GM21528 (cell line): ENCODE results near the gene DLGAP1.
"Not testable (repeated sequence)": the region's sequence is repeated elsewhere in the genome, so short reads cannot be mapped to it uniquely, and the experiment has no call there.

Source experiments
- ATAC-seq: cut with Tn5 transposase; IDR thresholded peaks from one replicate; pipeline ENCODE4 v1.9.1; 2021; ENCODE audit warnings: mild to moderate bottlenecking, moderate library complexity; ENCODE audit not compliant: unreplicated experiment, low FRiP score

Gene DLGAP1

GRCh38 chr18:3713708-3714107, 741.4 kb downstream of the DLGAP1 start:
- no peak for ATAC-seq

GRCh38 chr18:3713166-3713565, 741.9 kb downstream of the DLGAP1 start:
- ATAC-seq: no peak

GRCh38 chr18:3712491-3712890, 742.6 kb downstream of the DLGAP1 start:
- ATAC-seq: no peak

GRCh38 chr18:3710712-3711301, 744.3 kb downstream of the DLGAP1 start:
- ATAC-seq: no peak

GRCh38 chr18:3709205-3709604, 745.9 kb downstream of the DLGAP1 start:
- no peak for ATAC-seq

- ATAC-seq: no peak
Measured at GRCh38 chr18:3706279-3707097, 748.6 kb downstream of the DLGAP1 start.

GRCh38 chr18:3704556-3705344, 750.4 kb downstream of the DLGAP1 start:
- ATAC-seq: no peak

- ATAC-seq: no peak
Measured at GRCh38 chr18:3703732-3704176, 751.4 kb downstream of the DLGAP1 start.

- not testable (repeated sequence) for ATAC-seq
Measured at GRCh38 chr18:3699707-3700567, 755.2 kb downstream of the DLGAP1 start.

DNA sequence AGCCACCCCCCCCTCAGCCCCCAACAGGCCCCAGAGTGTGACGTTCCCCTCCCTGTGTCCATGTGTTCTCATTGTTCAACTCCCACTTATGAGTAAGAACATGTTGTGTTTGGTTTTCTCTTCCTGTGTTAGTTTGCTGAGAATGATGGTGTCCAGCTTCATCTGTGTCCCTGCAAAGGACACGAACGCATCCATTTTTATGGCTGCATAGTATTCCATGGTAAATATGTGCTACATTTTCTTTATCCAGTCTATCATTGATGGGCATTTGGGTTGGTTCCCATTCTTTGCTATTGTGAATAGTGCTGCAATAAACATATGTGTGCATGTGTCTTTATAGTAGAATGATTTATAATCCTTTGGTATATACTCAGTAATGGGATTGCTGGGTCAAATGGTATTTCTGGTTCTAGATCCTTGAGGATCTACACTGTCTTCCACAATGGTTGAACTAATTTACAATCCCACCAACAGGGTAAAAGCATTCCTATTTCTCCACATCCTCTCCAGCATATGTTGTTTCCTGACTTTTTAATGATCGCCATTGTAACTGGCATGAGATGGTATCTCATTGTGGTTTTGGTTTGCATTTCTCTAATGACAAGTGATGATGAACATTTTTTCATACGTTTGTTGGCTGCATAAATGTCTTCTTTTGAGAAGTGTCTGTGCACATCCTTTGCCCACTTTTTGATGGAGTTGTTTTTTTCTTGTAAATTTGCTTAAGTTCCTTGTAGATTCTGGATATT, 760.9 kb downstream of the DLGAP1 start:
- ATAC-seq: not testable (repeated sequence)

DNA sequence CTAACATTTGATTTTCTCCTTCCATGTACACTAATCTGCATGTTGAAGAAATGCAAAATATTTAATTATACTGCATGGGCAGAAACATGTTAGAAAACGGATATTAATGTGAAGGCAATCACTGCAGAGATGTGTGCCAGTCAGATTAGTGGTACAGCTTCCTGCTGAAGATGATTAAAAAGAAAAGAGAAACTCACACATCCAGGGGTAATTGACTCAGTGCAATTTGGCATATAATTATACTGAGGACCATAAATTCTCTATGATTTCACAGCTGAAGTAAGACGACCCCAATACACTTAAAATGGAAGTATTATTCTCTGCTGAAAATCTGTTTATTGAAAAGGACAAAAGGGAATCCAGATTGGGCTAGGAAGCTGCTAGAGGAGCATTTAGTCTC, 761.7 kb downstream of the DLGAP1 start:
- no peak for ATAC-seq

- ATAC-seq: no peak
Measured at GRCh38 chr18:3692691-3693090, 762.4 kb downstream of the DLGAP1 start.

DNA sequence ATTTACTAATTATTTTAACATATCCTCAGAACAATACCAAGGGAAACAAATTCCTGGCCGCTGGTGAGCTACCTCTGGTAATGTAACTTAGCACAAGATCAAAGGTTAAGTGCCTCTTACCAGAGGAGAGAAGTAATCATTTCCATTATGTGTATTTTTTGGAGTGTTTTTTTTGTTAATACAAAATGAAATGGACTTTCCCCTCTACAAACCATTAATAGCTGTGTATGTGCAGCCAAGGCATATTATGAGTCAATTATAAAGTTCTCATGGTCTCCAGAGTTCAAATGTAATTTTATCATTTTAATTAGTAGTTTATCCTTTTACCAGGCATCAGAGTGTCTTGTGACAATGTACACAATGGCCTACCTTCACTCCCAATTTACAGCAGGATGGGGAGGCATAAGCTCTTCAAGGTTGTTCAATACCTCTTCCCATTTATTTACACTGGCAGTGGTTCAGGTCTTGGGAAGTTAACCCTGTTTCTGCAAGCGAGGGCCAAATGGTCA, 762.9 kb downstream of the DLGAP1 start:
- ATAC-seq: no peak

DNA sequence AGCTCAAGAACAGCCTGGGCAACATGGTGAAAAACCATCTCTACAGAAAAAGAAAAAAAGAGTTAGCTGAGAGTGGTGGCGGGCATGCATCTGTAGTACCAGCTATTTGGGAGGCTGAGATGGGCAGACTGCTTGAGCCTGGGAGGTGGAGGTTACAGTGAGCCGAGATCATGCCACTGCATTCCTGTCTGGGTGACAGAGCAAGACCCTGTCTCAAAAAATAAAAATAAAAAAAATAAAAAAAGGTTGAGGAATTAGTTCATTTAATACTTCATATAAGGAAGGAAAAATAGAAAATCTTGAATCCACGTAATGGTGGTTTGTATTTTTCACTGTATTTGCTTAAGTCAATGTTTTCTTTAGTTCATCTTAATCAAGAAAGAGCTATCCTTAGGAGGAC, 763.4 kb downstream of the DLGAP1 start:
- ATAC-seq: no peak

DNA sequence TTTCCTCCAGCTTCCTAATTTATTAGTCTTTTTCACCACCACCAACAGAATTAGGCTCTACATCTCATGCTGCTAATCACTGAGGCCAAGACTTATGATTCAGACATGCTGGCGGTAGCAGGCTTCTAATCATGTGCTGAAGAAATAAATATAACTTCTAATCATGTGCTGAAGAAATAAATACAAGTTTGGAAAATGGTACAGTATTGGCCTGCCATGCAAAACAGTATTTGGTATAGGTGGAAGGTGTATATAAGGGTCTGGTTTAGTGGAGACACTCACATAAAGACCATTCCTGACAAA, 764.4 kb downstream of the DLGAP1 start:
- no peak for ATAC-seq

GRCh38 chr18:3689986-3690763, 764.9 kb downstream of the DLGAP1 start:
- ATAC-seq: no peak

DNA sequence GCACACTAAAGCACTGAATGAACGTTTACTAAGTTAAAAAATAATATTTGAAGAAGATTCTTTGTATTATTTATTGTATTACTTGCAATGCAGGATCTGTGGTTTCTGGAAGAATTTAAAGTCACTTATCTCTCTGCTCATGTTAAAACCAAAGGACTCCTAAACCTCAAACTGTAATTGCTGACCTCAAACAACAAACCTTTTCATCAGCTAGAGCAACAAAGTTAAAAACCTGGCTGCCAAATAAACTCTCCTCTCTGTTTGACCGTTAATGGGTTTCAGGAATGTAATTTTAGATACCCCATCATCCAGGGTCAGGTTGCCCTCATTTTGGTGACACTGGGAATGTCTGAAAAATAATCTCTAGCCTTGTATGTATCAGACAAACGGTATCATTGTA, 766.0 kb downstream of the DLGAP1 start:
- no peak for ATAC-seq

GRCh38 chr18:3688690-3689089, 766.4 kb downstream of the DLGAP1 start:
- no peak for ATAC-seq

DNA sequence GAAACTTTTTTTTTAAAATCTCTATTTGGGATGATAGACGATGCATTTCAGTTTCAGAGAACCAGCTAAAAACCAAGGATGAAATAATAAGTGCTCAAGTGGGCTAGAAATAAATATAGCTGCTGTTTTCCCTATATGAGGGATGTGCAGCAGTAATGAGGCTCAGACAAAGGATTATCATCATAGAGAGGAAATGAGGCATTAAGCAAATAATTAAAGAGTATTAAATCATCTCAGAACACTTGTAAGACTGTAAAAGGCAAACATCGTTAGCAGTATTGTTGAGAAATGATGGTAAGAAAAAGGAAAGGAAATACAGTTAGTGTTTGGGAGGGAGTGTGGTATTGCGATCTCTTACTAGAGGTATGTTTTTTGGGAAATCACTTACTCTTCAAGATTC, 771.6 kb downstream of the DLGAP1 start:
- no peak for ATAC-seq
